Stimulated activated naive CD4-positive, alpha-beta T cell (primary cell): ENCODE measurements around the gene XRRA1.

ENCODE experiments used
- DNase-seq, 6 experiments: peaks; one replicate each; lab custom pipeline; 2025; lab: John Stamatoyannopoulos, UW

XRRA1 gene

GRCh38 chr11:74950374-74950969 lies 1.6 kb upstream of the XRRA1 start:
- DNase-seq, result no peak

- peak in 1 of 6 experiments; percentile 26 for DNase-seq
These were observed 854 bp upstream of the XRRA1 start for GRCh38 chr11:74949753-74950137.

GRCh38 chr11:74948546-74948897 lies 369 bp downstream of the XRRA1 start:
- no peak for DNase-seq

GRCh38 chr11:74942073-74942759 lies 6.7 kb downstream of the XRRA1 start:
- no peak for DNase-seq

GRCh38 chr11:74941492-74941891 lies 7.4 kb downstream of the XRRA1 start:
- DNase-seq, result no peak

- DNase-seq, result no peak
These were observed 11.0 kb downstream of the XRRA1 start for GRCh38 chr11:74937696-74938475.

GRCh38 chr11:74936976-74937375 lies 11.9 kb downstream of the XRRA1 start:
- DNase-seq, result no peak

- no peak for DNase-seq
These were observed 12.8 kb downstream of the XRRA1 start for GRCh38 chr11:74936087-74936486.

GRCh38 chr11:74935285-74935684 lies 13.6 kb downstream of the XRRA1 start:
- no peak for DNase-seq

GRCh38 chr11:74933765-74934164 lies 15.1 kb downstream of the XRRA1 start:
- no peak for DNase-seq

GRCh38 chr11:74932797-74933196 lies 16.1 kb downstream of the XRRA1 start:
- no peak for DNase-seq

GRCh38 chr11:74932169-74932568 lies 16.7 kb downstream of the XRRA1 start:
- DNase-seq, result no peak

- DNase-seq, result peak; percentile 3 to 72 (median 55)
These were observed 19.2 kb downstream of the XRRA1 start for GRCh38 chr11:74929431-74930363.

GRCh38 chr11:74927496-74927895 lies 21.4 kb downstream of the XRRA1 start:
- DNase-seq, result no peak

GRCh38 chr11:74926304-74927030 lies 22.4 kb downstream of the XRRA1 start:
- DNase-seq, result no peak

GRCh38 chr11:74925281-74925680 lies 23.6 kb downstream of the XRRA1 start:
- no peak for DNase-seq

- no peak for DNase-seq
These were observed 25.8 kb downstream of the XRRA1 start for GRCh38 chr11:74923125-74923524.

- no peak for DNase-seq
These were observed 39.1 kb downstream of the XRRA1 start for GRCh38 chr11:74909812-74910211.

- DNase-seq, result no peak
These were observed 39.5 kb downstream of the XRRA1 start for GRCh38 chr11:74909385-74909784.

- DNase-seq, result no peak
These were observed 43.6 kb downstream of the XRRA1 start for GRCh38 chr11:74905326-74905725.

GRCh38 chr11:74902342-74902741 lies 46.5 kb downstream of the XRRA1 start:
- DNase-seq, result no peak
